ENCODE data around the gene LENG1.
A peak's percentile ranks its signal among the peaks of the same experiment; 100 is the strongest.

The LENG1 gene

DNA sequence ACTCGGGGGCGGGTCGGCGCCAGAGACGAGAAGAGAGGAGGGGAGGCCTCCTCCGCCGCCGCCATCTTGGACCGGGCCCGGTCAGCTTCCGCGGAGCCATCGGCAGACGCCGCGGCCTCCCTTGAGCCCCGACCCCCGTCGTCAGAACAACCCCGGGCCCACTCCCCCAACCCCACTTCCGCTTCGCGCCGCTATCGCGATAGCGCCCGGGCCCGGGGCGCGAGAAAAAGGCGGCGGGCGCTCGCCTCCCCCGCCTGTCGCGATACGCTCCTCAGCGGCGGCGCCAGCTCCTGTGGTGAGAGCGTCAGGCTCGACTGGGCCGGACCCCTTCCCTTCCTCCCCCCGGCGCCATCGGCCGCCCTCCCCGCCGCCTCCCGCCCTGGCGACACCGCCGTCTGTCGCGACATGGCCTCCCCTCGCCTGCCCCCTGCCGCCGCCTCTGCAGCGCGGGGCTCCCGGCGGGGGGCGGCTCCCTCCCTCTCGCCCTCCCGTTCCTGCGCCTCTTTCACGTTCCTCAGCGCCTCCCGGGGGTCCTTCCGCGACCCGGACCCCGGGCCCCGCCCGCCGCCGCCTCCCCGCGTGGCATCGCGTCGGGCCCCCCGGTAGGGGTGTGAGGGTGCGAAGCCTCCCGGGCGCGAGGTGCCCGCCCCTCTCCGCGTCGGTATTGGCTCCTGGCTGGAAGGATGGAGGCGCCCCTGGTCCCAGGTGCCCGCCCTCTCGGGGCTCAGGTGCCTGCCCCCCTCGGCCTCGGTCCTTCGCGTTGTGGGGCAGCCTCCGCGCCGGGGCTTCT lies 21.6 kb downstream of the LENG1 start, which contains the start of gene CNOT3 (continued):
- no peak for TF ChIP-seq SCRT1 (tag by site-specific recombination; IDR thresholded peaks at IDR 0.05; ENCODE audit: borderline replicate concordance)
- TF ChIP-seq, protein P1, sequence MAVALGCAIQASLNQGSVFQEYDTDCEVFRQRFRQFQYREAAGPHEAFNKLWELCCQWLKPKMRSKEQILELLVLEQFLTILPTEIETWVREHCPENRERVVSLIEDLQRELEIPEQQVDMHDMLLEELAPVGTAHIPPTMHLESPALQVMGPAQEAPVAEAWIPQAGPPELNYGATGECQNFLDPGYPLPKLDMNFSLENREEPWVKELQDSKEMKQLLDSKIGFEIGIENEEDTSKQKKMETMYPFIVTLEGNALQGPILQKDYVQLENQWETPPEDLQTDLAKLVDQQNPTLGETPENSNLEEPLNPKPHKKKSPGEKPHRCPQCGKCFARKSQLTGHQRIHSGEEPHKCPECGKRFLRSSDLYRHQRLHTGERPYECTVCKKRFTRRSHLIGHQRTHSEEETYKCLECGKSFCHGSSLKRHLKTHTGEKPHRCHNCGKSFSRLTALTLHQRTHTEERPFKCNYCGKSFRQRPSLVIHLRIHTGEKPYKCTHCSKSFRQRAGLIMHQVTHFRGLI (tag by site-specific recombination; IDR thresholded peaks at IDR 0.05): no peak
- no peak for TF ChIP-seq ZBTB8A (tag by site-specific recombination; IDR thresholded peaks at IDR 0.05)
- TF ChIP-seq SP7 (tag by site-specific recombination; IDR thresholded peaks at IDR 0.05): peak; percentile 51
- TF ChIP-seq EGR2 (tag by site-specific recombination; IDR thresholded peaks at IDR 0.05; ENCODE audit: low read depth): no peak
- TF ChIP-seq, protein P2, sequence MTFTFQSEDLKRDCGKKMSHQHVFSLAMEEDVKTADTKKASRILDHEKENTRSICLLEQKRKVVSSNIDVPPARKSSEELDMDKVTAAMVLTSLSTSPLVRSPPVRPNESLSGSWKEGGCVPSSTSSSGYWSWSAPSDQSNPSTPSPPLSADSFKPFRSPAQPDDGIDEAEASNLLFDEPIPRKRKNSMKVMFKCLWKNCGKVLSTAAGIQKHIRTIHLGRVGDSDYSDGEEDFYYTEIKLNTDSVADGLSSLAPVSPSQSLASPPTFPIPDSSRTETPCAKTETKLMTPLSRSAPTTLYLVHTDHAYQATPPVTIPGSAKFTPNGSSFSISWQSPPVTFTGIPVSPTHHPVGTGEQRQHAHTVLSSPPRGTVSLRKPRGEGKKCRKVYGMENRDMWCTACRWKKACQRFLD (tag by site-specific recombination; IDR thresholded peaks at IDR 0.05): no peak
- TF ChIP-seq, protein P3, sequence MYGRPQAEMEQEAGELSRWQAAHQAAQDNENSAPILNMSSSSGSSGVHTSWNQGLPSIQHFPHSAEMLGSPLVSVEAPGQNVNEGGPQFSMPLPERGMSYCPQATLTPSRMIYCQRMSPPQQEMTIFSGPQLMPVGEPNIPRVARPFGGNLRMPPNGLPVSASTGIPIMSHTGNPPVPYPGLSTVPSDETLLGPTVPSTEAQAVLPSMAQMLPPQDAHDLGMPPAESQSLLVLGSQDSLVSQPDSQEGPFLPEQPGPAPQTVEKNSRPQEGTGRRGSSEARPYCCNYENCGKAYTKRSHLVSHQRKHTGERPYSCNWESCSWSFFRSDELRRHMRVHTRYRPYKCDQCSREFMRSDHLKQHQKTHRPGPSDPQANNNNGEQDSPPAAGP (tag by site-specific recombination; IDR thresholded peaks at IDR 0.05): peak; percentile 49; the same call in 1 of the 2 replicates
- TF ChIP-seq SALL2 (tag by site-specific recombination; IDR thresholded peaks at IDR 0.05; ENCODE audit: borderline replicate concordance): no peak
- TF ChIP-seq ZNF560 (tag by site-specific recombination; IDR thresholded peaks at IDR 0.05; ENCODE audit: borderline replicate concordance): no peak
- TF ChIP-seq ZNF404 (tag by site-specific recombination; IDR thresholded peaks at IDR 0.05): no peak
- no peak for TF ChIP-seq FEZF1 (tag by site-specific recombination; IDR thresholded peaks at IDR 0.05)
- TF ChIP-seq ZNF510 (tag by site-specific recombination; IDR thresholded peaks at IDR 0.05; ENCODE audit: insufficient replicate concordance): no peak
- no peak for TF ChIP-seq GLI2 (tag by site-specific recombination; IDR thresholded peaks at IDR 0.05; ENCODE audit: borderline replicate concordance, low read depth)
- TF ChIP-seq ZFP41 (tag by site-specific recombination; IDR thresholded peaks at IDR 0.05; ENCODE audit: borderline replicate concordance): no peak
- TF ChIP-seq, protein P4, sequence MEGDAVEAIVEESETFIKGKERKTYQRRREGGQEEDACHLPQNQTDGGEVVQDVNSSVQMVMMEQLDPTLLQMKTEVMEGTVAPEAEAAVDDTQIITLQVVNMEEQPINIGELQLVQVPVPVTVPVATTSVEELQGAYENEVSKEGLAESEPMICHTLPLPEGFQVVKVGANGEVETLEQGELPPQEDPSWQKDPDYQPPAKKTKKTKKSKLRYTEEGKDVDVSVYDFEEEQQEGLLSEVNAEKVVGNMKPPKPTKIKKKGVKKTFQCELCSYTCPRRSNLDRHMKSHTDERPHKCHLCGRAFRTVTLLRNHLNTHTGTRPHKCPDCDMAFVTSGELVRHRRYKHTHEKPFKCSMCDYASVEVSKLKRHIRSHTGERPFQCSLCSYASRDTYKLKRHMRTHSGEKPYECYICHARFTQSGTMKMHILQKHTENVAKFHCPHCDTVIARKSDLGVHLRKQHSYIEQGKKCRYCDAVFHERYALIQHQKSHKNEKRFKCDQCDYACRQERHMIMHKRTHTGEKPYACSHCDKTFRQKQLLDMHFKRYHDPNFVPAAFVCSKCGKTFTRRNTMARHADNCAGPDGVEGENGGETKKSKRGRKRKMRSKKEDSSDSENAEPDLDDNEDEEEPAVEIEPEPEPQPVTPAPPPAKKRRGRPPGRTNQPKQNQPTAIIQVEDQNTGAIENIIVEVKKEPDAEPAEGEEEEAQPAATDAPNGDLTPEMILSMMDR (tag by site-specific recombination; IDR thresholded peaks at IDR 0.05): no peak
- no peak for TF ChIP-seq KLF8 (tag by site-specific recombination; IDR thresholded peaks at IDR 0.05)
- TF ChIP-seq ZNF114 (tag by site-specific recombination; IDR thresholded peaks at IDR 0.05): no peak
- TF ChIP-seq ZNF529 (tag by site-specific recombination; IDR thresholded peaks at IDR 0.05; ENCODE audit: insufficient replicate concordance): no peak
- TF ChIP-seq ZNF549 (tag by site-specific recombination; IDR thresholded peaks at IDR 0.05): no peak
- no peak for TF ChIP-seq ZNF558 (tag by site-specific recombination; IDR thresholded peaks at IDR 0.05)
- TF ChIP-seq, protein P5, sequence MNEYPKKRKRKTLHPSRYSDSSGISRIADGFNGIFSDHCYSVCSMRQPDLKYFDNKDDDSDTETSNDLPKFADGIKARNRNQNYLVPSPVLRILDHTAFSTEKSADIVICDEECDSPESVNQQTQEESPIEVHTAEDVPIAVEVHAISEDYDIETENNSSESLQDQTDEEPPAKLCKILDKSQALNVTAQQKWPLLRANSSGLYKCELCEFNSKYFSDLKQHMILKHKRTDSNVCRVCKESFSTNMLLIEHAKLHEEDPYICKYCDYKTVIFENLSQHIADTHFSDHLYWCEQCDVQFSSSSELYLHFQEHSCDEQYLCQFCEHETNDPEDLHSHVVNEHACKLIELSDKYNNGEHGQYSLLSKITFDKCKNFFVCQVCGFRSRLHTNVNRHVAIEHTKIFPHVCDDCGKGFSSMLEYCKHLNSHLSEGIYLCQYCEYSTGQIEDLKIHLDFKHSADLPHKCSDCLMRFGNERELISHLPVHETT (tag by site-specific recombination; IDR thresholded peaks at IDR 0.05): no peak
- no peak for TF ChIP-seq SCRT2 (tag by site-specific recombination; IDR thresholded peaks at IDR 0.05)
- TF ChIP-seq ZNF48 (tag by site-specific recombination; IDR thresholded peaks at IDR 0.05): no peak
- no peak for TF ChIP-seq ZNF155 (tag by site-specific recombination; IDR thresholded peaks at IDR 0.05)
- TF ChIP-seq WT1 (tag by site-specific recombination; IDR thresholded peaks at IDR 0.05): no peak
- TF ChIP-seq, protein P6, sequence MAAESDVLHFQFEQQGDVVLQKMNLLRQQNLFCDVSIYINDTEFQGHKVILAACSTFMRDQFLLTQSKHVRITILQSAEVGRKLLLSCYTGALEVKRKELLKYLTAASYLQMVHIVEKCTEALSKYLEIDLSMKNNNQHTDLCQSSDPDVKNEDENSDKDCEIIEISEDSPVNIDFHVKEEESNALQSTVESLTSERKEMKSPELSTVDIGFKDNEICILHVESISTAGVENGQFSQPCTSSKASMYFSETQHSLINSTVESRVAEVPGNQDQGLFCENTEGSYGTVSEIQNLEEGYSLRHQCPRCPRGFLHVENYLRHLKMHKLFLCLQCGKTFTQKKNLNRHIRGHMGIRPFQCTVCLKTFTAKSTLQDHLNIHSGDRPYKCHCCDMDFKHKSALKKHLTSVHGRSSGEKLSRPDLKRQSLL (tag by site-specific recombination; IDR thresholded peaks at IDR 0.05): no peak
- no peak for TF ChIP-seq PRDM1 (tag by site-specific recombination; IDR thresholded peaks at IDR 0.05)
- TF ChIP-seq ZNF133 (tag by site-specific recombination; IDR thresholded peaks at IDR 0.05): no peak
- TF ChIP-seq ZIC2 (tag by site-specific recombination; IDR thresholded peaks at IDR 0.05): peak; percentile 27; the same call in 1 of the 2 replicates
- TF ChIP-seq ZSCAN23 (tag by site-specific recombination; IDR thresholded peaks at IDR 0.05): no peak
- no peak for TF ChIP-seq ZNF391 (tag by site-specific recombination; IDR thresholded peaks at IDR 0.05; ENCODE audit: borderline replicate concordance, low read depth)
- TF ChIP-seq ZNF416 (tag by site-specific recombination; IDR thresholded peaks at IDR 0.05): no peak
